D721Med (cell line): Measurements from ENCODE around the gene EVC.

Source experiments
- DNase-seq: peaks from one replicate; pipeline ENCODE4 v3.0.0; 2011; ENCODE audit warnings: low spot score; ENCODE audit not compliant: insufficient read length
- FAIRE-seq: peaks from 2 replicates; lab custom pipeline; 2011; peaks lifted over from hg19 to GRCh38; lab: Jason Lieb, UNC
- CTCF ChIP-seq: IDR thresholded peaks from 2 replicates; pipeline ENCODE4 v1.5.1; 2012; ENCODE audit warnings: mild to moderate bottlenecking, control low read depth; ENCODE audit not compliant: insufficient read depth; ENCODE audit errors: missing control alignments

EVC gene

DNA sequence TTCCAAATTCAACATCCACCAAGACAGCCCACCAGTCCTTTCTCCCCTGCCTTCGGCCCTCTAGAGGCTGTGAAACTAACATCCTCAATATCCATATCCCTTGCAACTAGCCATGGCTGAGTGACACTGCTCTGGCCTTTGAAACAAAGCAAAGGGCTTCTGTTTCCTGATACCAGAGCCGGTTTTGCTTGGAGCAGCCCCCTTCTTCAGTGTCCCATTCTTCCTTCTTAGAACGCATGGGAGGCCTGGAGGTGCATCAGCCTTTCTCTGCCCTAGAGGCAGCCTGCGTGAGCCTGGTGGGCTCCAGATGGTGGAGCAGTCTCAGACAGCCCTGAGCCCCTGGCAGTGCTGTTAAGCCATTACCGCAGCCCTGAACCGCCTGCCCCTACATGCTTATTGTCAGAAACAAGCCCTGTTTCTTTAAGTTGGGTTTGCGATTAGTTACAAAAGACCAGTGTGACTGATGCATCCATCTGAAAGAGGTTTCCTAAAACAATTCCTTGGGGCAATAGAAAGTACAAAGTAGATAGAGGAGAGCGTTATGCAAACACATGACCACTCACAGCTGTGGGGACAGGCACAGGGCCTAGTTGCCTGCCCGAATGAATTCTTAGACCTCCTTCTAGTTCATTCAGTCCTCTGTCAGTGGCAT is 74.1 kb downstream of the EVC start:
- FAIRE-seq (no peak), DNase-seq (no peak)
- no peak for TF ChIP-seq CTCF

DNA sequence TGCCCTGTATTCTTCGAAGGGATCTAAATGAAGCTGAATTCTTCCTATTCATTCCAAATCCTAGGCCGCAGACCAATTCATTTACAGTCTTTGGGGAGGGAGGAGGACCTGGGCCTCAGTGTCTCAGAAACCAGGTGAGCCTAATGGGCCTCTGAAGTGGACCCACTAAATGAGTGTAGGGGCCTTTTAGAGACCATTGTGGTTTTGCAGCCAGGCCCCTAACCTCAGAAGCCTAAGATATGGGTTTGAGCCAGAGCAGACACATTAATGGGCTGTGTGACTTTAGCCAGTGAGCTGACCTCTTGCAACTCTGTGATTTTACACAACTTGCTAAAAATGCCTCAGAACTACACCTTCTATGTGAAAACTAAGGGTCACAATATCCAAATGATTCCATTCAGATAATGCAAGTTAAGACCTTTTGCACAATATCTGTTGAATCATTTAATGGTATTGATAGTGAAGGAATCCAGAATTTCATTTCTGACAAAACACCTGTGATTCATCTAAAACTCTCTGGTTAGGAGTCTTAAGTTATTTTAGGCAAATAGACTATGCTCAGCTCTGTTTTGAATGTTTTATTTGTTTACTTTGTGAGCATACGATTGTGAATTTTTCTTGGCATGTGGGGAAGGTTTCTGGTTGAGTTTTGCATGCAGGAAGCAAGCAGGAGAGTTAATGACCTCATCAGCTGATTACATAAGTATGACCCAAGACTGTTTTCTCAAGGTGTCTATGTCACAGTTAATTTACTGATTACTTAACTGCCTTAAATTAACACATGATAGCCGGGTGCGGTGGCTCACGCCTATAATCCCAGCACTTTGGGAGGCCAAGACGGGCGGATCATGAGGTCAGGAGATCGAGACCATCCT is 75.0 kb downstream of the EVC start:
- FAIRE-seq = no peak
- no peak for DNase-seq
- no peak for TF ChIP-seq CTCF

- FAIRE-seq = no peak
Observed at GRCh38 chr4:5787311-5787710, 76.3 kb downstream of the EVC start.

GRCh38 chr4:5788144-5788543 is 77.1 kb downstream of the EVC start:
- TF ChIP-seq CTCF = no peak
- FAIRE-seq (no peak), DNase-seq (no peak)

More at GRCh38 chr4:5787311-5787710, 76.3 kb downstream of the EVC start:
- no peak for TF ChIP-seq CTCF
- no peak for DNase-seq

DNA sequence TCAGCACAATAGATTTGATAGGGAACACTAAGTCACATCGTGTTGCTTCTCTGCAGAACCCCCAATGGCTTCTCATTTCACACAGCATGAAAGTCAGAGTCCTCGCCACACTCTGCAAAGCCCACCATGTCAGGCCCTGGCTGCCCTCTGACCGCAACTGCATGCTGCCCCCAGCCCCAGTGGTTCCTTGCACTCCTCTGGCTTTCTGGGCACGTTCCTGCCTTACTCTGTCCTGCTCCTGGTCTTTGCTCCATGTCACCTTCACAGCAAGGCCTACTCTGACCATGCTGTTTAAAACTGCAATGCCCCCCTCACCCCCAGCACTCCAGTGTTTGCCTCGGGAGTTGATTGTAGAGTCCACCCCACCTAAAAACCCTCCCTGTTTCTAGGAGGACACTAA is 78.1 kb downstream of the EVC start:
- FAIRE-seq = no peak

DNA sequence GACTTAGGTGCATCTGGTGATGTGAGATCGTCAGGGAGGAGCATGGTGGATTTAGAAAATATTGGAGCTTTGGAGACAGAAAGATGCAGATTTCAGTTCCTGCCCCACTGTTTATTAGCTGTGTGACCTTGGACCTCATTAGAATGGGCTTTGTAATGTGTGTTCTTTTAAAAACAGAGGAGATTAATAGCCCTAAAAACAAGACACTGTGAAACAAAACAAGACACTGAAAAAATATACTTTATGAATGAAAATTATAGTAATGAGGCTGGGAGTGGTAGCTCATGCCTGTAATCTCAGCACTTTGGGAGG is 79.5 kb downstream of the EVC start:
- no peak for TF ChIP-seq CTCF
- DNase-seq (no peak), FAIRE-seq (no peak)

More for the DNA sequence above, 78.1 kb downstream of the EVC start:
- no peak for DNase-seq
- TF ChIP-seq CTCF = no peak

GRCh38 chr4:5791654-5792053 is 80.7 kb downstream of the EVC start:
- DNase-seq (no peak), FAIRE-seq (no peak)

More at GRCh38 chr4:5791654-5792053, 80.7 kb downstream of the EVC start:
- TF ChIP-seq CTCF = no peak
